ENCODE data around the gene P2RX7.

P2RX7 gene

GRCh38 chr12:121112496-121112895 lies 20.2 kb upstream of the P2RX7 start:
- Histone ChIP-seq H3K4me1 (ENCODE audit: low read depth, poor library complexity, severe bottlenecking) (peaks cover 6% of the 10 kb centered on the region), H3K9ac (no peak overlapping the region), H3K27ac (no peak overlapping the region), H4K20me1 (ENCODE audit: insufficient read depth) (no peaks in the 10 kb centered on the region), H3K27me3 (ENCODE audit: insufficient read depth, low read depth) (no peaks in the 10 kb centered on the region), H2AFZ (ENCODE audit: low read depth) (no peak overlapping the region), H3K79me2 (ENCODE audit: insufficient read depth, low read depth) (no peaks in the 10 kb centered on the region), H3K36me3 (ENCODE audit: insufficient read depth) (no peaks in the 10 kb centered on the region), H3K4me3 (IDR thresholded peaks at IDR 0.05; ENCODE audit: insufficient read depth, low read depth, low read length) (no peak overlapping the region), H3K4me2 (no peak overlapping the region)
- TF ChIP-seq CTCF (conservative IDR thresholded peaks at IDR 0.05; ENCODE audit: low read depth, low read length): no peak

- H3K4me2 ChIP-seq: no peak overlapping the region
- H3K4me3 ChIP-seq (IDR thresholded peaks at IDR 0.05; ENCODE audit: insufficient read depth, low read depth, low read length): no peak overlapping the region
- H3K27me3 ChIP-seq (ENCODE audit: insufficient read depth, low read depth): no peaks in the 10 kb centered on the region
- no peaks in the 10 kb centered on the region for H3K36me3 ChIP-seq (ENCODE audit: insufficient read depth)
- peaks cover 6% of the 10 kb centered on the region for H3K4me1 ChIP-seq (ENCODE audit: low read depth, poor library complexity, severe bottlenecking)
- H3K9ac ChIP-seq: no peak overlapping the region
- TF ChIP-seq CTCF (conservative IDR thresholded peaks at IDR 0.05; ENCODE audit: low read depth, low read length): no peak
- no peaks in the 10 kb centered on the region for H4K20me1 ChIP-seq (ENCODE audit: insufficient read depth)
- H3K27ac ChIP-seq: no peak overlapping the region
- no peaks in the 10 kb centered on the region for H3K79me2 ChIP-seq (ENCODE audit: insufficient read depth, low read depth)
- no peak overlapping the region for H2AFZ ChIP-seq (ENCODE audit: low read depth)
Measured at GRCh38 chr12:121113057-121113456, 19.6 kb upstream of the P2RX7 start.

GRCh38 chr12:121114019-121114639 lies 18.5 kb upstream of the P2RX7 start:
- peaks cover 6% of the 10 kb centered on the region for H3K4me1 ChIP-seq (ENCODE audit: low read depth, poor library complexity, severe bottlenecking)
- no peak overlapping the region for H3K4me2 ChIP-seq
- no peaks in the 10 kb centered on the region for H3K27me3 ChIP-seq (ENCODE audit: insufficient read depth, low read depth)
- no peak overlapping the region for H2AFZ ChIP-seq (ENCODE audit: low read depth)
- H4K20me1 ChIP-seq (ENCODE audit: insufficient read depth): no peaks in the 10 kb centered on the region
- no peaks in the 10 kb centered on the region for H3K79me2 ChIP-seq (ENCODE audit: insufficient read depth, low read depth)
- TF ChIP-seq CTCF (conservative IDR thresholded peaks at IDR 0.05; ENCODE audit: low read depth, low read length): no peak
- H3K27ac ChIP-seq: no peak overlapping the region
- no peaks in the 10 kb centered on the region for H3K36me3 ChIP-seq (ENCODE audit: insufficient read depth)
- H3K4me3 ChIP-seq (IDR thresholded peaks at IDR 0.05; ENCODE audit: insufficient read depth, low read depth, low read length): no peak overlapping the region
- no peak overlapping the region for H3K9ac ChIP-seq

- Histone ChIP-seq H2AFZ (ENCODE audit: low read depth) (no peak overlapping the region), H3K4me3 (IDR thresholded peaks at IDR 0.05; ENCODE audit: insufficient read depth, low read depth, low read length) (no peak overlapping the region), H3K4me1 (ENCODE audit: low read depth, poor library complexity, severe bottlenecking) (peaks cover 5% of the 10 kb centered on the region), H3K27me3 (ENCODE audit: insufficient read depth, low read depth) (no peaks in the 10 kb centered on the region), H3K36me3 (ENCODE audit: insufficient read depth) (no peaks in the 10 kb centered on the region), H3K27ac (no peak overlapping the region), H3K9ac (no peak overlapping the region), H3K4me2 (no peak overlapping the region), H4K20me1 (ENCODE audit: insufficient read depth) (no peaks in the 10 kb centered on the region), H3K79me2 (ENCODE audit: insufficient read depth, low read depth) (no peaks in the 10 kb centered on the region)
- no peak for TF ChIP-seq CTCF (conservative IDR thresholded peaks at IDR 0.05; ENCODE audit: low read depth, low read length)
Measured at GRCh38 chr12:121114806-121115205, 17.9 kb upstream of the P2RX7 start.
